NCI-H1930 (cell line): ENCODE results near the gene CDT1.
"Not testable (repeated sequence)": the region's sequence is repeated elsewhere in the genome, so short reads cannot be mapped to it uniquely, and the experiment has no call there.

Source experiments
- DNase-seq, 2 experiments: peaks; one replicate each; lab custom pipeline; 2025; lab: John Stamatoyannopoulos, UW

The CDT1 gene

GRCh38 chr16:88816736-88817535, 13.3 kb downstream of the CDT1 start:
- no peak for DNase-seq

DNA sequence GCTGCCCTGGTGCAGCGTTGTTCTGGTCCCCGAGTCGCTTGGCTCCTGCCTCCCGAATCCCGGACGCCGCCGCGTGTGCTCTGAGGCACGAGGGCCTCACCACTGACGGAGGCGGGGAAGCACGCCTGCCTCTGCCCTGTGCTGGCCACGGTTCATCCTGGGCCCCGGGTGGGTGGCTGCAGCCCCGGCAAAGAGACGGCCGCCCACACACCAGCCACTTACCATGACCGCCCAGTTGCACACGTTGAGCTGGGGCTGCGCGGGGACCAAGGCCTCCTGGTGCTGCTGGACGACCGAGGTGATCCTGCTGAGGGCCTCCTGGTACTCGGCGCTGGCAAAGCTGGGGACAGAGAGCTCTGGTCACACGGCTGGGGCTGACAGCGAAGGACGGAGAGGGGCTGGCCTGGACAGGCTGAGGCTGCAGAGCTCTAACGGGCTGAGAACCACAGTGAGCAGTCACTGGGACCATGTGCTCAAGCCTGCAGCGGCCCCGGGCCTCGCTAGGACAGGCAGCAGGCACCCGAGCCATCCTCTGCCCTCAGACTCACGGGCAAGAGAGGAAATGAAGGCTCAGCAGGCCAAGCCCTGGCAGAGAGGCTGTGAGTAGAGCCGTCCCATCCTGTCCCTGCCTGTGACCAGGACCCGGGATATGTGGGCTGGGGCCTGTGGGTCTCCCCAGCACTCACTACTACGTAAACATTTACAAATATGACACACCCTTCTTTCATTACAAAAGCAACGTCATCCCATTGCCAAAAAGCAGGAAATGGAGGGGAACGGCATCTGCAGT, 14.4 kb downstream of the CDT1 start:
- DNase-seq = no peak

DNA sequence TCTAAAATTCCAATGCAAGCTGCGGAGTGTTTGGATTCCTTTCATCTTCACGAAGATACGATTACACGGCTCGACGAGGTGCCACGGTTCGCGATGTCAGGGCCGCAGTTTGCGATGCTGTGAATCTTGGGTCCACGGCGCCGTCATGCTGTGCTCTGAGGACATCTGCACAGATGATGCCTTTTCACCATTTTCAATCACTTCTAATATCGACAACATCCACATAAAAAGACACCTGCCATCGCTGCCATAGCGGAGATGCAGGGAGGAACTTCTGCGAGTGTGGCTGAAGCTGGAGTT, 14.9 kb downstream of the CDT1 start:
- no peak for DNase-seq

- no peak for DNase-seq
These were observed 15.5 kb downstream of the CDT1 start for GRCh38 chr16:88819126-88819525.

GRCh38 chr16:88820385-88821025, 16.9 kb downstream of the CDT1 start:
- DNase-seq = no peak

- no peak for DNase-seq
These were observed 17.7 kb downstream of the CDT1 start for GRCh38 chr16:88821168-88821850.

DNA sequence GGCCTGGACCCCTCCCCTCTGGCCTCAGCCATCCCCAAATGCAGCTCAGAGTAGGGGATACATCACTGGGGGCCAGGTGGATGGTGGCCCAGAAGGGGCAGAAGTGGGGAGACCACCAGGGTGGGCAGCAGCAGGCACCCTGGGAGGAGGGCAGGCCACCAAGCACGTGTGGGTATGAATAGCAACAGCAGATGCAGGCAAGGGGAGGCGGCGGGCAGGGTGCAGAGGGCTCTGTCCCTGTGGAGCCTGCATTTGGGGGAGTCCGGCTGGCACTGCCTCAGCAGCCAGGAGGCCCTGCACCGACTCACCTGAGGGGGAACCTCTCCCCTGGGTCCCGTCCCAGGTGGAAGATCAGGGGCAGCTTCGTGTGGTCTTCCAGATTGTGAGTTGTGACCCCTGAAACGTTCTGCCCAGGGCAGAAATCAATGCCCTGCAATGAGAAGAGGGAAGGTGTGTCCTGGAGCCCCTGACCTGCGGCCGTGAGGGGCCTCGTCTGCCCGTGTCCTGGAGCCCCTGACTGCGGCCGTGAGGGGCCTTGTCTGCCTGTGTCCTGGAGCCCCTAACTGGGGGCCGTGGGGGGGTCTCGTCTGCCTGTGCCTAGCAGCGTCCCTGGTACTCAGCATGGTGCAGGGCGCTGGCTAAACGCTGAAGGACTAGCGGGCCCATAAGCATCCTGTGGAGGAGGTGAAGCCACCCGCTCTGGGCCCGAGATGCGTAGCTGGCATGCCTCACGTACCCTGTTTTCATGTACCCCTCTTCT, 18.9 kb downstream of the CDT1 start:
- DNase-seq = no peak

- DNase-seq = not testable (repeated sequence)
These were observed 20.1 kb downstream of the CDT1 start for GRCh38 chr16:88823646-88824045.

DNA sequence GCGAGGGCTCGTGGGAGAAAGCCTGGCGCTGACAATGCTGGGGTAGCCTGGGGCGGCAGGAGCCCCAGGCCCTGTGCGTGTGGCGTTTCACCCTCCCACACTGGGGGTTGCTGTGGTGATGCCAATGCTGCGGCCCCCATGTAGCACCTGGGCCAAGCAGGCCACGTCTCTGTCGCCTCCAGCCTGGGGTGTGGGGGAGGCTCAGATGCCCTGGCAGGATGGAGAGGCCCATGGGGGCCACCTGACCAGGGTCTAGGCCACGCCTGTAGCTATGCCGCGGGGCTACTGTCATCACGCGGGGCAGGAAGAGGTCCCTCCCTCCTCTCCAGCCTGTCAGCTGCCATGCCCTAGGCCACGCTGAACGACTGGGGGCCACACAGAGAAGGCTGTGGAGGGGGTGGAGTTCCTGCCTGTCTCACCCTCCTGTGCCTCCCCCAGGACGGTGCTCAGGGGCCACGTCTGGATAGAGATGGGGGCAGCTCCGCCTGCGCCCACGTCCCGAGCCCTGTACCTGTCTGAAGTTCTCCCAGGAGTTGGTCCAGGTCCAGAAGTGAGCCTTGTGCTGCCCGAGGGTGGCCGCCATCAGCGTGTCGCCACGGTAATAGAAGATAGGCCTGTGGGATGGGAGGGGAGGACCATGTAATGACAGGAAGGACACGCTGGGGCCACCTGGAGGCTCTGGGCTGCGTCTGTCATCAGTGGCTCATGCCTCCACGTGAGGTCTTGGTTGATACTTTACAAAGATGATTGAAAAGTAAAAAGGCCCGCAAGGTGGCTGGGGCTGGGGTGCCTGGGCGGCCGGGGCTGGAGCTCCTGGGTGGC, 20.9 kb downstream of the CDT1 start:
- DNase-seq = no peak

GRCh38 chr16:88825146-88825545, 21.6 kb downstream of the CDT1 start:
- no peak for DNase-seq

DNA sequence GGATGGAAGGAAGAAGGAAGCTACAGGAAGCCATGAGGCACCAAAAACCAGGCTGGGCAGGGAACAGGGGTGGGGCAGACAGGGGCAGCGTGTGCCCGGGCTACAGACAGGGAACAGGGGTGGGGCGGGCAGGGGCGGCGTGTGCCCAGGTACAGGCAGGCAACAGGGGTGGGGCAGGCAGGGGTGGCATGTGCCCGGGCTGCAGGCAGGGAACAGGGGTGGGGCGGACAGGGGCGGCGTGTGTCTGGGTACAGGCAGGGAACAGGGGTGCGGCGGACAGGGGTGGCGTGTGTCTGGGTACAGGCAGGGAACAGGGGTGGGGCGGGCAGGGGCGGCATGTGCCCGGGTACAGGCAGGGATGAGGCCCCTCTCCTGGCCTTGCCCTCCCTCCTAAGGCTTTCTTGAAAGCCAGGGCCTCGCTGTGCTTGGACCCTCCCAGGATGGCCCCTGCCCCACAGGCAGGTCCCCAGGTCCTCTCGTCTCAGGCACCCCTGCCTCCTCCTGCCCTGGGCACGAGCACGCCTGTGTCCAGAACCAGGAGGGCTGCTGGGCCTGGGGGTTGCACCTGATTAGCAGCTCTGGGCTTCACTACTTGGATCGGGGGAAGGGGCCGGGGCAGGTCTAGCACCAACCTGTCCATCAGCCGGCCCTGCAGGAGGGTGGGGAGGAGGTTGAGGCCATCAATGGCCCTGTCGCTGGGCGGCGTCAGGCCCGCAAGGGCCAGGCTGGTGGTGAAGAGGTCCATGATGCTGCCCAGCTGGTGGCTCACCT, 22.7 kb downstream of the CDT1 start:
- no peak for DNase-seq

GRCh38 chr16:88827727-88828126, 24.1 kb downstream of the CDT1 start:
- no peak for DNase-seq

- DNase-seq = no peak
These were observed 25.1 kb downstream of the CDT1 start for GRCh38 chr16:88828711-88829110.

- no peak for DNase-seq
These were observed 26.7 kb downstream of the CDT1 start for GRCh38 chr16:88830258-88830657.

GRCh38 chr16:88830783-88831182, 27.2 kb downstream of the CDT1 start:
- no peak for DNase-seq

GRCh38 chr16:88831838-88832237, 28.2 kb downstream of the CDT1 start:
- DNase-seq = no peak

DNA sequence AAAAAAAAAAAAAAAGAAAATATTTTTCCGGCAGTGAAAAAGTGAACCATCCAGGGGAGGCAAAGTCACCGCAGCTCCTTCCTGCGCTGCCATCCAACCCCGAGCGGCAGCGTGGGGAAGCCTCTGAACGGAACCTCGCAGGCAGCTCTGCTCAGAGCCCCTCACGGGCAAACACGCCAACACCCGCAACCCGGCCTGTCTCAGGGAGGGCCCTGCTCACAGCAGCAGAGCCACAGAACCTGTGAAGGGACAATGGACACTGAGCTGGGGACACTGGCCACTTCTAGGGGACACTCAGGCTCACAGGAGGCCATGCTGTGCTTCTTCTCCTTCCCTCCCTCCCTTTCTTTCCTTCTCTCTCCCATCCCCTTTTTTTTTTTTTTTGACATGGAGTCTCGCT, 29.5 kb downstream of the CDT1 start:
- DNase-seq = no peak

DNA sequence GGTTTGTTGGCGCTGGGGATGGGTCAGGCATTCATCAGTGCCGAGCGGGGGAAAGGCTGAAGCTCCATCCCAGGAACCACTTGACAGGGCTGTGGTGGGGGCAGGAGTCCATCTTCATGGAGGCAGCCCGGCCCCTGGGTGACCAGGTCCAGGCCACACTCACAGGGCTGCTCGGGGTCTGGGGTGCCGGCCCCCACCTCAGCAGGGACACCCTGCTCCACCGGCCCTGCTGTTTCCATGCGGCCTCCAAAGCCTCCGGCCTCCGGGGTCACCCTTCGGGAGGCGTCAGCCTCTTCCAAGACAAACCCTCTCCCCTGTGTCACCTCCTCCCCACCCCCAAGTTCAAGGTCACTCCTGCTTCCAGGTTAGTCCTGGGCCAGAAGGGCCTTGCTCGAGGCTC, 31.1 kb downstream of the CDT1 start:
- DNase-seq = no peak

DNA sequence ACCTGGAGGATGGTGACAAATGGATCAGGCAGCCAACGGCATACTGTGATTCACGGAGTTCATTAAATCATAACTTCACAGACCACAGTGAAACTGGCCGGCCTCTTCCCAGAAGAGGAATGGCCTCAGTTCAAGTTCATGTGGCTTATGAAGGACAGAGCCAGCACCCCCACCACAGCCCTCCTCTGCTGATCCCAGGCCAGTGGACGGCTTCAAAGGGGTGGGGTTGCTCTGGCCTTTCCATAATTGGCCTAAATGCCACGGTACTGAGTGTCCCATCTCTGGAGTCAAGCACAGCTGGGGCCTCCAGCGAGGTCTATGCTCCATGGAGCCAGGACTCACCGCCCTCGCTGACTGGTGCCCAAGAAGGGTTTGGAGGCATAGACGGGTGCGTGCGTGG, 31.8 kb downstream of the CDT1 start:
- DNase-seq = no peak

DNA sequence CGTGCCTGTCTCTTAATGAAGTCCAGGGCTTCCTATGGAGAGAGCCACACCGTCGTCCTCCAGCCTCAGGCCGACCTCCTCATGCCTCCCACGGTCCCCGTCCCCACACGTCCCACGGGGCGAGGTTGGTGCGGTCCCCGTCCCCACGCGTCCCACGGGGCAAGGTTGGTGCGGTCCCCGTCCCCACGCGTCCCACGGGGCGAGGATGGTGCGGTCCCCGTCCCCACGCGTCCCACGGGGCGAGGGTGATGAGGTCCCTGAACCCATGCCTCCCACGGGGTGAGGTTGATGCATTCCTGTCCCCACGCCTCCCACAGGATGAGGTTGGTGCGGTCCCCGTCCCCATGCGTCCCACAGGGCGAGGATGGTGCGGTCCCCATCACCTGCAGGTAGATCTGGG, 32.2 kb downstream of the CDT1 start:
- no peak for DNase-seq
